ENCODE results near the gene VPS13D.
"Not testable (repeated sequence)": the region's sequence is repeated elsewhere in the genome, so short reads cannot be mapped to it uniquely, and the experiment has no call there.

Gene VPS13D

DNA sequence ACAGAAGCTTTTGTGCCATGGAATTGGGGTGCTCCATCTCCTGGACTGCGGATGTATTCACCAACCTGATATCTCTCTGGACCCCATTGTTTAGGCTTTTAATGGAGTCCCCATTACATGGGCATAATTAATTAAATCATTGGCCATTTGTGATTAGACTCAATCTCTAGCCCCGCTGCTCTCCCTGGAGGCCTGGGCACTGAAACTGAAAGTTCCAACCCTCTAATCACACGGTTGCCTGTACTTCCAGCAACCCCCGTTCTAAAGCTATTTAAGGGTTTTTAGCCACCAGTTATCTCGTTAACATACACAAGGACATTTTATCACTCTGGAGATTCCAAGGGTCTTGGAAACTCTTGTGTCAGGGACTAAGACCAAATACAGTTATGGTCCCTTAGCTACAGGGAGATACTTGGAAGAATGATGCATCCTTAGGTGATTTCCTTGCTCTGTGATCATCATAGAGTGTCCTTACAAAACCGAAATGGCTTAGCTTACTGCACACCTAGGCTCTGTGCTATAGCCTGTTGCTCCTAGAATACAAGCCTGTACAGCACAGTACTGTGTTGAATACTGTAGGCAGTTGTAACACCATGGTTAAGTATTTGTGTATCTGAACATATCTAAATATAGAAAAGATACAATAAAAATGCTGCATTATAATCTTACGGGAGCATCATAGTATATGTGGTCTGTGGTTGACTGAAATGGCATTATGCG is 71.8 kb downstream of the VPS13D start:
- Histone ChIP-seq H3K9ac (ENCODE audit: low read depth, low read length) (no peak overlapping the region), H3K9me3 (ENCODE audit: control insufficient read depth, insufficient read depth, low read length) (0 out of 2 replicates have a peak, but pooled peaks cover 2% of the 10 kb centered on the region), H3K36me3 (ENCODE audit: insufficient read depth, low read length) (peaks cover 12% of the 10 kb centered on the region), H3K4me1 (ENCODE audit: insufficient read depth, low read length) (no peaks in the 10 kb centered on the region)

DNA sequence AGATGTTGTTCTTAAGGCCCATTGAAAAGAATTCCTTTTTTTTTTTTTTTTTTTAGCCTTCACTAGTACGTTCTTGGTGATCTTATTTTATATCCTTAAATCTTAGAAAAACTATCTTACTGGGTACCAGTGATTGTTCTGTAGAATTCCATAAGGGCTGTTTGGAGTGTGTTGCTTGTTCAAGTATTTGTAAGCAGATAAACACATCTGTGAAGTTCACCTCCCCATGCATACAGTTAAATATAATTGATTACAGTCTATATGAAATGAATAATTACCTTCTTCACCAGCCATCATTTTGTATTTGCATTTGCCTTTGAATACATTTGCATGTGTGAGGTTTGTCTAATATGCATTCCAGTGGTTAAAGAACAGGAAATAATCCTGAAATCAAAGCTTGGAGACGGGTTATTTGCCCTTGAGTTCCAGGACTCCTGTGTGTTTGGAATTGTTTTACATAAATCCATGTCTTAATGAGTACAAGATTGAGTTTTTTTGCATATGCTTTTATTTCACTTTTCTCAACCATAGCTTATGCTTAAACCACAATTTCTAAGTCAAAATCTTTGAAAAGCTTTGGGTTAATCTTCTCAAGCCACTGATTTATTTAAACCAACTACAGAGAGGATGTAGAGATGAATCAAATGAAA is 73.1 kb downstream of the VPS13D start:
- Histone ChIP-seq H3K36me3 (ENCODE audit: insufficient read depth, low read length) (peaks cover 14% of the 10 kb centered on the region), H3K9ac (ENCODE audit: low read depth, low read length) (no peak overlapping the region), H3K4me1 (ENCODE audit: insufficient read depth, low read length) (no peaks in the 10 kb centered on the region), H3K9me3 (ENCODE audit: control insufficient read depth, insufficient read depth, low read length) (0 out of 2 replicates have a peak, but pooled peaks cover 3% of the 10 kb centered on the region)

DNA sequence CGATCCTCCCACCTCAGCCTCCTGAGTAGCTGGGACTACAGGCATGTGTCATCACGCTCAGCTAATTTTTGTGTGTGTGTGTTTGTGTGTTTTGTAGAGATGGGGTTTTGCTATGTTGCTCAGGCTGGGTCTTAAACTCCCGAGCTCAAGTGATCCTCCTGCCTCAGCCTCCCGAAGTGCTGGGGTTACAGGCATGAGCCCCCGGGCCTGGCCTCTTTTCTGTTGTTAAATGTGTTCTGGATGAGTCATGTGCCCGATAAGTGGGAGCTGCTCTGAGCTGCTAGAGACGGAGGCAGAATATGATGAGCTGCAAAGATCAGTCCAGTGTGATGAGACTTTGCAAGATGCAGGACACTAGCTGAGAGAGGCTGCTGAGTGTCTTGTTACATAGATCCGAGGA is 75.5 kb downstream of the VPS13D start:
- H3K9me3 ChIP-seq (ENCODE audit: control insufficient read depth, insufficient read depth, low read length): 0 out of 2 replicates have a peak, but pooled peaks cover 3% of the 10 kb centered on the region
- peaks cover 14% of the 10 kb centered on the region for H3K36me3 ChIP-seq (ENCODE audit: insufficient read depth, low read length)
- H3K4me1 ChIP-seq (ENCODE audit: insufficient read depth, low read length): no peaks in the 10 kb centered on the region
- H3K9ac ChIP-seq (ENCODE audit: low read depth, low read length): no peak overlapping the region

DNA sequence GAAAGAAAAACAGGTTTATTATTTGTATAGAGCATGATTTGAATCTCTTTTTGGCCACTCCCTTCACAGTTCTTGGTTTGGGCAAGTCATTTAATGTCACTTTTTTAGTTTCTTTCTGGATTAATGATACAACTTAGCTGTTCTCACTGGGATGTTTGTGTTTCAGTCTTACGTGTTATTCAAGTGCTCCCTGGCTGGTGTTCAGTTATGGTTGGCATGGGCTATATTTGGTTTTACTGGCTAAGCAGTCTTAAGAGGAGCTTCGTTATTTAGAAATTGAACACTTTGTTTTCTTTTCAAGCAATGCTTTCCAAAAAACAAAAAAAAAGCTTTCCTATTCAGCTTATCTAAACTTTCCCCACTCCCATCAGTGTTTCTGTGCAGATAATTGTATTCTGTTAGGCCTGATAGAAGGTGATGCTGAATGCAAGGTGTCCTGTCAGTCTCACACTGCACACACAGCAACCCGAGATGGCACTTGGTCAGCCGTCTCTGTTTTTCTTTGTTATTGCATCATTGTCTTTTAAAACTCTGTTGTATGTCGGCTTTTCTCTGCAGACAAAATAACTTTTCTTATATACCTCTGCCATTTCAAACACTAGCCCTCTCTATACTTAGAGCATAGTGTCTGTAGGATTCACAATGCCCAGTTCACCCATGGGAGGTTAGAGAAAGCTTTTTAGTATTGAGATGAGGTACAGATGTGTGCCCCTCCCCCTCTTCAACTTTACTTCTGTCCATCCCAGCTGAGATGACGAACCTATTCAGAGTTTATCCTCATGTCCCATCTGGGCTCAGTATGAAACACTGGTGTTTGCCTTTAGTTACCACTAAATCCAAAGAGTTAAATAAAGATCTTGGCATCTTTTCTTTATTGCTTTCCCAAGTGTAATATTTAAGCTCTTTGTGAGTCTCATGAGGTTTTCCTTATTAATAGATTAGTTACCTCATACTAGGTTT is 80.2 kb downstream of the VPS13D start:
- no peak overlapping the region for H3K9ac ChIP-seq (ENCODE audit: low read depth, low read length)
- no peaks in the 10 kb centered on the region for H3K4me1 ChIP-seq (ENCODE audit: insufficient read depth, low read length)
- 0 out of 2 replicates have a peak, but pooled peaks cover 3% of the 10 kb centered on the region for H3K9me3 ChIP-seq (ENCODE audit: control insufficient read depth, insufficient read depth, low read length)
- H3K36me3 ChIP-seq (ENCODE audit: insufficient read depth, low read length): peaks cover 8% of the 10 kb centered on the region

DNA sequence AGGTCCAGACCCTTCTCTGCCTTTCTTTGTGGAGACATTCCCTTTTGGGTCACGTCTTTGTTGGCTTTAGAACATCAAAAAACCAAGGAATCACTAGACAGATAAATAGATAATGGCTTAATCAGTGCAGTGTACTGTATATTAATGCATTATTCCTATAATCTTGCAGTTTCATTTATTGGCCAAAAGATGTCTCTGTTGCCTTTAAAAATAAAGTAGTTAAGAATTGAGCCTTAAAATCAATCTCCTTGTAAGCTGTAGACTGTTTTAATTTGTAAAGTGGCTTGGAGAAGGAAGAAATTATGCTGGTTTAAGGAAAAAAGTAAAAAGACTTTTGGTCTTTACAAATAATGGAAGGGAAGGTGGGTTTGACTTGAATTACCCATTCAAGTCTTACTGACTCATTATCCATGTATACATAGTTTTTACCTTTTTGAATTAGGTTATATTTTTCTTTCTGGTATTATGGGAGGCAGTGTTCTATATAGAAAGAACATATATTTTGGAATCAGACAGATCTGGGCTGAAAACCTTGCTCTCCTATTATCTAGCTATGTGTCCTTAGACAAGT is 84.6 kb downstream of the VPS13D start:
- Histone ChIP-seq H3K9ac (ENCODE audit: low read depth, low read length) (no peak overlapping the region), H3K36me3 (ENCODE audit: insufficient read depth, low read length) (peaks cover 9% of the 10 kb centered on the region), H3K4me1 (ENCODE audit: insufficient read depth, low read length) (no peaks in the 10 kb centered on the region), H3K9me3 (ENCODE audit: control insufficient read depth, insufficient read depth, low read length) (no peaks in the 10 kb centered on the region)

DNA sequence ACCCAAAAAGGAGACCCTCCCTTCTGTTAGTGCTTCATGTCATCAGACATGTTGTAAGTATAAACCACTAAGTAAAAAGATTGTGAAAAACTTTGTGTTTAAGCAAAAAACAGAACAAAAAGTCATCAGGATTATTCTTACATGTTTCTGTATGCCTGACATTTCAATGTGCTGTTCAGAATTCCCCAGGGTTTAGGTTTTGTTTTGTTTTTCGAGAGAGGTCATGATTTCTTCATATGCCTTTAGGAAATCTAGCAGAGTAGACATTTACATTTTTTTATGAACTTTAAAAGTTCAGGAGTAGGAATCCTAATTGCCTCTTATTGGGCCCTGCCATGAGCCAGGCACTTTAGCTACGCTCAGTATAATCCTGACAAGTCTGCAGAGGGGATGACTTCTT is 85.3 kb downstream of the VPS13D start:
- Histone ChIP-seq H3K9me3 (ENCODE audit: control insufficient read depth, insufficient read depth, low read length) (no peaks in the 10 kb centered on the region), H3K36me3 (ENCODE audit: insufficient read depth, low read length) (peaks cover 9% of the 10 kb centered on the region), H3K4me1 (ENCODE audit: insufficient read depth, low read length) (no peaks in the 10 kb centered on the region), H3K9ac (ENCODE audit: low read depth, low read length) (no peak overlapping the region)

DNA sequence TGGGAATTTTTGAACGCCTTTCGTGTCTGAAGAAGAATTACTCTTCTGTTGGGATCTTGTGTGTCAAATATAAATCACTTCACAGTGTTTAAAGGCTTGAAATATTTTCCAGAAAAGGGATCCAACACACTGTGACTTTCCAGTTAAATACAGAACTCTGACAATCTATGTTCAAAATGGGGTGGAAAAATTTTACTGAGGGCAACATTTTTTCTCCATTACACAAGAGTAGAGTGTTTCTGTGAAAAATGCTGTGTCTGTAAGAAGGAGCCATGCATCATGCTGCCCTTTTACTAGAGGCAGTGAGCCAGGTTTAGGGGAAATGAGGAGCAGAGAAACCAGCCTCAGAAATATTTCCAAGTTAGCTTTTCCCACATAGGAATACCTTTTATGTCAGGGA is 86.5 kb downstream of the VPS13D start:
- Histone ChIP-seq H3K9me3 (ENCODE audit: control insufficient read depth, insufficient read depth, low read length) (no peaks in the 10 kb centered on the region), H3K9ac (ENCODE audit: low read depth, low read length) (no peak overlapping the region), H3K4me1 (ENCODE audit: insufficient read depth, low read length) (no peaks in the 10 kb centered on the region), H3K36me3 (ENCODE audit: insufficient read depth, low read length) (peaks cover 9% of the 10 kb centered on the region)

DNA sequence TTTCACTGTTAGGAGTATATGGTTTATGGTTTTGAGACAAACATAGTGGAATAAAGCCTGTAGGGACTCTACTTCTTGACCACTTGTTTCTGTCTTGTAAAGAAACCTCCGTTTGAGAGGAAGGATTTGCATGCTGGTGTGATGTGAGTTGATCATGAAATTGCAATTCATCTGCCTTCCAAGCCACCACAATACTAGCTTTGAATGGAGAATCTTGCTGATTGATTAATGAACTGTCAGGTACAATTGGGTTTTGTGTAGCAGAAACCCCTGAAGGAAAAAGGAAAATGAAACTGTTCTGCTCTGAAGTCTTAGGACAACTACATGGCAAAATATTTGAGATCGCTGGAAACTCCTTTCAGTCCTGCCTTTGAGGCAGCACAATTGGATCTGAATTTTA is 90.7 kb downstream of the VPS13D start:
- H3K4me1 ChIP-seq (ENCODE audit: insufficient read depth, low read length): no peaks in the 10 kb centered on the region
- no peaks in the 10 kb centered on the region for H3K9me3 ChIP-seq (ENCODE audit: control insufficient read depth, insufficient read depth, low read length)
- H3K9ac ChIP-seq (ENCODE audit: low read depth, low read length): no peak overlapping the region
- H3K36me3 ChIP-seq (ENCODE audit: insufficient read depth, low read length): peaks cover 12% of the 10 kb centered on the region

DNA sequence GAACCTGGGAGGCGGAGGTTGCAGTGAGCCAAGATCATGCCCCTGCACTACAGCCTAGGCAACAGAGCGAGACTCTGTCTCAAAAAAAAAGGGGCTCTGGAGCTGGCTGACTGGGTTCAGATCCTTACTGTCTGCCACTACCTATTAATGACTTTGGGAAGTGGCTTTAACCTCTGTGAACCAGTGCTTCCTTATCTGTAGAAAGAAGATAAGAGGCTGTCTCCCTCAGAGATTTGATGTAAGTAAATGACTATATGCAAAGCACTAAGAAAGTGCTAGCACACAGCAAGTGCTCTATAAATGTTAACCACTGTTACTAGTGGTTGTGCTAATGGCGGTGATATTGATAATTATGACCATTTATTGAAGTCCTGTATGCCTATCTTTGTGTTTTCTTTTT is 94.6 kb downstream of the VPS13D start:
- no peaks in the 10 kb centered on the region for H3K9me3 ChIP-seq (ENCODE audit: control insufficient read depth, insufficient read depth, low read length)
- no peak overlapping the region for H3K9ac ChIP-seq (ENCODE audit: low read depth, low read length)
- H3K36me3 ChIP-seq (ENCODE audit: insufficient read depth, low read length): peaks cover 5% of the 10 kb centered on the region; the same call in 1 of the 2 replicates
- H3K4me1 ChIP-seq (ENCODE audit: insufficient read depth, low read length): no peaks in the 10 kb centered on the region

DNA sequence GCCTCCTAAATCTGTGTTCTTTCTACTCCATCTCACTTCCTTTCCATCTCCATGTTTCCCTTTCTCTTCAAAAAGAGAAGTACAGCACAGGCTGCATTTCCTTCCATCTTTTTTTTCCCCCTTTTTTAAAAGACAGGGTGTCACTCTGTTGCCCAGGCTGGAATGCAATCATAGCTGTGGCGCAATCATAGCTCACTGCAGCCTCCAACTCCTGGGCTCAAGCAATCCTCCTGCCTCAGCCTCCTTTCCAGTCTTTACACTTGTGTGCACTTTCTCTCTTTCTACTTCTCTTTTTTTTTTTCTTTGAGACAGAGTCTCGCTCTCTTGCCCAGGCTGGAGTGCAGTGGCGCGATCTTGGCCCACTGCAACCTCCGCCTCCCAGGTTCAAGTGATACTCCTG is 95.1 kb downstream of the VPS13D start:
- H3K9ac ChIP-seq (ENCODE audit: low read depth, low read length); H3K9me3 ChIP-seq (ENCODE audit: control insufficient read depth, insufficient read depth, low read length); H3K4me1 ChIP-seq (ENCODE audit: insufficient read depth, low read length); H3K36me3 ChIP-seq (ENCODE audit: insufficient read depth, low read length): not testable (repeated sequence)

DNA sequence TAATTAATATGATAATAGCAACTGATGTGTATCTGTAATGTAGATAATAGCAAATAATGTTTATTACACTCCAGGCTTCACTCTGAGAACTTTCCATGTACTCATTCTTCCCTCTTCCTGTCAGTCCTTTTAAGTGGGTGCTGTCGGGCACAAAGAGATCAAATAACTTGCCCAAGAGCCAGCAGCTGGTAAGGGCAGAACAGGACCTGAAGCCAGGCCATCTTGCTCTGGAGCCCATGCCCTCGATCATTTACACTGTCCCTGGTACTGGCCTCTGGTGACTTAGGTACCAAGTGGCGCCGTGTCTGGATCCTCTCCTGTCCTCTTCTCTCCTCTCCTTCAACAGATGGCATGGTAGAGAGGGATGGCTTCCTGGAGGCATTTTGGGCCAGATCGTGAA is 97.2 kb downstream of the VPS13D start:
- Histone ChIP-seq H3K9ac (ENCODE audit: low read depth, low read length) (no peak overlapping the region), H3K4me1 (ENCODE audit: insufficient read depth, low read length) (no peaks in the 10 kb centered on the region), H3K9me3 (ENCODE audit: control insufficient read depth, insufficient read depth, low read length) (no peaks in the 10 kb centered on the region), H3K36me3 (ENCODE audit: insufficient read depth, low read length) (peaks cover 3% of the 10 kb centered on the region)

DNA sequence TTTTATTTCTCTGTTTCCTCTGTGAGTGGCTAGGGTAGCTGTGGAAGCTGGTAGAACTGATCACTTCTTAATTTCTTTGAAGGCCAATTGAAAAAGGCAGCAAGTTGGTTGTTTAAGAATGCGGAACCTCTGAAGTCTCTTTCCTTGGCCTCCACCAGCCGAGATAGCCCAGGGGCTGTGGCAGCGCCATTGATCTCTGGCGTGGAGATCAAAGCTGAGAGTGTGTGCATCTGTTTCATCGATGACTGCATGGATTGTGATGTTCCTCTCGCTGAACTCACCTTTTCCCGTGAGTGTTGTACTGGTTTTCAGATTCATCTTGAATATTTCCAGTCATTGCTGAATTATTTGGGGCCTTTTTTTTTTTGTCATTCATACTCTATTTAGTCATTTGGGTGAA is 97.7 kb downstream of the VPS13D start:
- Histone ChIP-seq H3K4me1 (ENCODE audit: insufficient read depth, low read length) (no peaks in the 10 kb centered on the region), H3K36me3 (ENCODE audit: insufficient read depth, low read length) (peaks cover 3% of the 10 kb centered on the region), H3K9me3 (ENCODE audit: control insufficient read depth, insufficient read depth, low read length) (no peaks in the 10 kb centered on the region), H3K9ac (ENCODE audit: low read depth, low read length) (no peak overlapping the region)

DNA sequence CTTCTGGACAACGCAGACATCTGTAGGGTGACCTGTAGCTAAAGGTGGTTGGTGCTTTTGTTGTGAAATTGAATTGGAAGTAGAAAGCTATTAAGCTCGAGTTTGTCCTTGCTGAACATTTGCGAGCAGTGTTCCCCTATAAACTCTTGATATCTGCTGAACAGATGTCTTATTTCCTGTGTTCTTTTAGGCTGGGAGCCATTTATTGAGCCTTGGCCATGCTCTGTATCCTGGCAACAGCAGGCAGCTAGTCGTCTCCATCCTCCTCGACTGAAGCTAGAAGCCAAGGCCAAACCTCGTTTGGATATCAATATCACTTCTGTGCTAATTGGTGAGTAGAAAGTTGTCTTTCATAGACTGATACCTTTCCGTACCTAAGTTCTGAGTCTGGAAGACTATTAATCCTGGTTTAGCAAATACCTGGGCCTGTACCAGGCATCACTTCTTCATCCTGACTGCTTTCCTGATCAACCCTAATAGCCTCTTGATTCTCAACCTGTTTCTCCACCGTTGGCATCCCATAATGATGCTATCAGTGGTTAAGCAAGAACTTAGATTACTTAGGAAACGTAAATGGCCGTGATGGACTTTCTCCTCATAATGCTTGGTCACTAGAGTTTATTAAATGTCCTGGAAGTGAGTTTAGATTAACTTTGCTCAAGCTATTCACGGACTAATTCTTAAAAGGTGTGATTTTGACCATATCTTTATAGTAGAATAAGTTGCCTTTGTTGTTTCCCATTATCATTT is 103.4 kb downstream of the VPS13D start:
- peaks cover 3% of the 10 kb centered on the region for H3K36me3 ChIP-seq (ENCODE audit: insufficient read depth, low read length)

DNA sequence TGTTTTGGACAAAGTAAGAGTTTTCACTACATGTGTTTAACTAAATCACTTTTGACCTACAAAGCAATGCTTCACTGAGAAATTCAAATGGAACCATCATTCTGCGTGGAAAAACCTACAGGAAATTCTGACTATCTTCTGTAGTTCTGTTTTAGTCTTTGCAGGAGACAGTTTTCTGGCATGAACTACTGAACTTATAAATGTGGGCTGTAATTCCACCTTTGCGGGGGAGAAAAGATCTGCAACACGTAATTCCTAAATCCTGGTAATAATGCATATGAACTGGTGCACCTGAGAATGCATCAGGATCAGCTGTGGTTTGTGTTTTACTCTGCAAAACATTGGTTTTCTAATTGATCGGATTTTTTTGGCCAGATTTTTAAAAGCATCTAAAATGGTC is 106.0 kb downstream of the VPS13D start:
- Histone ChIP-seq H3K36me3 (ENCODE audit: insufficient read depth, low read length) (no peaks in the 10 kb centered on the region; the same call in 1 of the 2 replicates), H3K9ac (ENCODE audit: low read depth, low read length) (no peak overlapping the region), H3K9me3 (ENCODE audit: control insufficient read depth, insufficient read depth, low read length) (no peaks in the 10 kb centered on the region), H3K4me1 (ENCODE audit: insufficient read depth, low read length) (no peaks in the 10 kb centered on the region)

More for the DNA sequence above, 103.4 kb downstream of the VPS13D start:
- H3K9ac ChIP-seq (ENCODE audit: low read depth, low read length): no peak overlapping the region
- H3K9me3 ChIP-seq (ENCODE audit: control insufficient read depth, insufficient read depth, low read length): no peaks in the 10 kb centered on the region
- H3K4me1 ChIP-seq (ENCODE audit: insufficient read depth, low read length): no peaks in the 10 kb centered on the region
